Right lobe of liver (tissue), 4 donors: ENCODE data around the gene CDC25B.

Experiments used
- POLR2A ChIP-seq: fragments of 450-650 bp; IDR thresholded peaks from one replicate; pipeline ENCODE4 v1.6.1; 2017; ENCODE audit warnings: antibody characterized with exemption, mild to moderate bottlenecking
- TF ChIP-seq, protein P1 (sequence below), 4 donors: fragments of 200-600 bp in 3 of 4; fragments of 450-650 bp in 1 of 4; IDR thresholded peaks; one replicate each; pipeline versions ENCODE4 v1.5.1 to v1.8.0; 2016 to 2022; ENCODE audit warnings: antibody characterized with exemption in 4 of 4, mild to moderate bottlenecking in 2 of 4
- donor health status: DM: no; HTN: no; CAD: no.
- donor health status: DM: no; HTN: no; CAD: no.
- donor health status: DM: no; HTN: yes; CAD: no.

DNA sequence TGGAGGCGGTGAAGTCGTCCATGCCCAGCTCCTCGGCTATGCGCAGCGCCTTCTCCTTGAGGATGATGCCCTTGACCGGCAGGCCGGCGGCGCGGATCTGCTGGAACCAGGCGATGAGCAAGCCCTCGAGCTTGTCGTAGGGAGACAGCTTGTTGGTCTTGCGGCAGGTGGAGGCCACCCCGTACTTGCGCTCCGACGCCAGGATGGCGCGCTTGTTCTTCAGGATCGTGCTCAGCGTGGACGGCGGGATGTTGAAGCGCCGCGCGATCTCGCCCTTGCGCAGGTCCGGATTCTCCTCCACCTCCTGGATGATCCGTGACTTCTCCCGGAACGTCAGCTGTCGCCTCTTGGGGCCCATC, 10.0 kb upstream of the CDC25B start:
- TF ChIP-seq POLR2A: no peak
- TF ChIP-seq, protein P1, sequence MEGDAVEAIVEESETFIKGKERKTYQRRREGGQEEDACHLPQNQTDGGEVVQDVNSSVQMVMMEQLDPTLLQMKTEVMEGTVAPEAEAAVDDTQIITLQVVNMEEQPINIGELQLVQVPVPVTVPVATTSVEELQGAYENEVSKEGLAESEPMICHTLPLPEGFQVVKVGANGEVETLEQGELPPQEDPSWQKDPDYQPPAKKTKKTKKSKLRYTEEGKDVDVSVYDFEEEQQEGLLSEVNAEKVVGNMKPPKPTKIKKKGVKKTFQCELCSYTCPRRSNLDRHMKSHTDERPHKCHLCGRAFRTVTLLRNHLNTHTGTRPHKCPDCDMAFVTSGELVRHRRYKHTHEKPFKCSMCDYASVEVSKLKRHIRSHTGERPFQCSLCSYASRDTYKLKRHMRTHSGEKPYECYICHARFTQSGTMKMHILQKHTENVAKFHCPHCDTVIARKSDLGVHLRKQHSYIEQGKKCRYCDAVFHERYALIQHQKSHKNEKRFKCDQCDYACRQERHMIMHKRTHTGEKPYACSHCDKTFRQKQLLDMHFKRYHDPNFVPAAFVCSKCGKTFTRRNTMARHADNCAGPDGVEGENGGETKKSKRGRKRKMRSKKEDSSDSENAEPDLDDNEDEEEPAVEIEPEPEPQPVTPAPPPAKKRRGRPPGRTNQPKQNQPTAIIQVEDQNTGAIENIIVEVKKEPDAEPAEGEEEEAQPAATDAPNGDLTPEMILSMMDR (IDR thresholded peaks at IDR 0.05): no peak
